Parathyroid adenoma (tissue), 2 donors: Measurements from ENCODE around the gene SETD2.

ENCODE experiments used
- H2AFZ ChIP-seq: fragments of 300-600 bp; sonication (generic); one replicate; pipeline ENCODE4 v1.7.0; 2017; ENCODE audit warnings: antibody characterized with exemption, mild to moderate bottlenecking
- H3K27ac ChIP-seq: fragments of 300-600 bp; sonication (generic); one replicate; pipeline ENCODE4 v1.7.0; 2017
- H3K27me3 ChIP-seq: fragments of 300-600 bp; sonication (generic); one replicate; pipeline ENCODE4 v1.7.0; 2017; ENCODE audit warnings: low read length; ENCODE audit not compliant: control insufficient read depth, insufficient read depth
- H3K36me3 ChIP-seq: fragments of 300-600 bp; sonication (generic); one replicate; pipeline ENCODE4 v1.7.0; 2017; ENCODE audit warnings: low read length; ENCODE audit not compliant: control insufficient read depth, insufficient read depth
- H3K4me1 ChIP-seq: fragments of 300-600 bp; sonication (generic); one replicate; pipeline ENCODE4 v1.7.0; 2017; ENCODE audit warnings: control low read depth
- H3K4me2 ChIP-seq: fragments of 300-600 bp; sonication (generic); one replicate; pipeline ENCODE4 v1.7.0; 2017; ENCODE audit warnings: low read length
- H3K4me3 ChIP-seq: fragments of 300-600 bp; sonication (generic); one replicate; pipeline ENCODE4 v1.7.0; 2017; ENCODE audit warnings: low read depth, low read length
- H3K79me2 ChIP-seq: fragments of 300-600 bp; sonication (generic); one replicate; pipeline ENCODE4 v1.7.0; 2017; ENCODE audit warnings: control low read depth
- H3K9ac ChIP-seq: fragments of 300-600 bp; sonication (generic); one replicate; pipeline ENCODE4 v1.7.0; 2017; ENCODE audit warnings: mild to moderate bottlenecking
- H3K9me3 ChIP-seq: fragments of 300-600 bp; sonication (generic); one replicate; pipeline ENCODE4 v1.7.0; 2017; ENCODE audit warnings: low read length; ENCODE audit not compliant: control insufficient read depth
- TF ChIP-seq, protein P1 (sequence below): fragments of 300-600 bp; sonication (generic); IDR thresholded peaks from one replicate; pipeline ENCODE4 v1.7.0; 2017; ENCODE audit warnings: antibody characterized with exemption, mild to moderate bottlenecking
- donor health status: primary hyperparathyroidism.

The SETD2 gene

DNA sequence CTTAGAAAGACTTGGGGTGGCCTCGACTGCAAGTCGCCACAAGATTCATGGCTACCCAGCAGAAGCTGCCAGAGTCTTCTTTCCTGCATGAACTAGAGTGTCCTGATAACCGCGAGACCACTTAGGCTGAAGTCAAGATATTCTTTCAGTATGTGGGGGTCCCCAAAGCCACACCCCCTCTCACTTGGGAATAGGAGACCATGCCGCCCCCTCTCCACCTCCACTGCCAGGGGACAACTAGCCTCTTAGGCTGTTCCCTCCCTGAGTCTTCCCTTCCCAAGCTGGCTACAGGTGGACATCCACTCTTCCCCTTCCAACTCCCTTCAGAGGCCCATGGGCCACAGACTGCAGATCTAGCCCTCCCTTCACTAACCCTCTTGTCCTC is 186.1 kb downstream of the SETD2 start:
- H3K27me3 ChIP-seq: no peaks in the 10 kb centered on the region
- H3K4me3 ChIP-seq: no peak overlapping the region
- peak overlapping the region; percentile 9 for H3K27ac ChIP-seq
- no peaks in the 10 kb centered on the region for H3K9me3 ChIP-seq
- H3K9ac ChIP-seq: no peak overlapping the region
- TF ChIP-seq, protein P1, sequence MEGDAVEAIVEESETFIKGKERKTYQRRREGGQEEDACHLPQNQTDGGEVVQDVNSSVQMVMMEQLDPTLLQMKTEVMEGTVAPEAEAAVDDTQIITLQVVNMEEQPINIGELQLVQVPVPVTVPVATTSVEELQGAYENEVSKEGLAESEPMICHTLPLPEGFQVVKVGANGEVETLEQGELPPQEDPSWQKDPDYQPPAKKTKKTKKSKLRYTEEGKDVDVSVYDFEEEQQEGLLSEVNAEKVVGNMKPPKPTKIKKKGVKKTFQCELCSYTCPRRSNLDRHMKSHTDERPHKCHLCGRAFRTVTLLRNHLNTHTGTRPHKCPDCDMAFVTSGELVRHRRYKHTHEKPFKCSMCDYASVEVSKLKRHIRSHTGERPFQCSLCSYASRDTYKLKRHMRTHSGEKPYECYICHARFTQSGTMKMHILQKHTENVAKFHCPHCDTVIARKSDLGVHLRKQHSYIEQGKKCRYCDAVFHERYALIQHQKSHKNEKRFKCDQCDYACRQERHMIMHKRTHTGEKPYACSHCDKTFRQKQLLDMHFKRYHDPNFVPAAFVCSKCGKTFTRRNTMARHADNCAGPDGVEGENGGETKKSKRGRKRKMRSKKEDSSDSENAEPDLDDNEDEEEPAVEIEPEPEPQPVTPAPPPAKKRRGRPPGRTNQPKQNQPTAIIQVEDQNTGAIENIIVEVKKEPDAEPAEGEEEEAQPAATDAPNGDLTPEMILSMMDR: no peak
- peaks cover 28% of the 10 kb centered on the region for H3K79me2 ChIP-seq
- H3K4me2 ChIP-seq: no peak overlapping the region
- no peaks in the 10 kb centered on the region for H3K36me3 ChIP-seq
- H3K4me1 ChIP-seq: peaks cover 18% of the 10 kb centered on the region
- no peak overlapping the region for H2AFZ ChIP-seq

DNA sequence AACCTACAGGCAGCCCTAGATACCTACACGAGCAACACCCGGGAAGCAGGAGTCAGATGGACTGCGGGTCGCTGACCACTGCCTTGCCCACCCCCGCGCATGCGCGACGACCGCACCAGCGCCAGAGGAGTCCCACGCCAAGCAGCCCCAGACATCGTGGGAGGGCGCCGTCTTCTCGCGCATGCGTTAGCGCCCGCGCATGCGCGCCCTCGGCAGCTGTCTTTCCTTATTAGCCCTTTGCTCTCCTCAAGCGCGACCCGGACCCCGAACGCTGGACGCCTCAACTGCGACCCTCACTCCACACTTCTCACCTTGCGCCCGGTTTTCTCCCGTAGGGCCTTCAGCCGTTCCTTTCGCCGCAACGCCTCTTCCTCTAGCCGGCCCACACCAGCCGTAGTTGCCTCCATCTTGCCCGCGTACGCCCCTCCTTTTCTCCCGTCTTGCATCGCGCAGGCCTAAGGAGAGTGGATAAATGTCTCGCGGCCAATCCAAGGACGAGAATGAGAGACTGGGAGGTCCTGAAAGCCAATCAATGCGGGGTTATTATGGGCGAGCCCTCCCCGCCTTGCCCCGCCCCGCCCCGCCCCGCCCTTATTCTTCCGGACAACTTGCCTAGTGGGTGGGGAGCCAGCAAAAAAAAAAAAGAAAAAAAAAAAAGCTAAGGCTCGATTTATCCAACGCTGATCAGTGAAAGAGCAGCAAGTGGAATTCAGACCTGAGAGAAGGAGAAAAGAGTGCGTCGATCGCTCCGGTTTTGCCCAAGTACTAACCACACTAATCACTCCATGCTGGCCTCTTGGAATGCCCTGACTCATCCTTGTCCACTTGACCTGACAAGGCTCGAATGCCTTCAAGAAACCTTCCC is 187.4 kb downstream of the SETD2 start, which contains the start of gene CCDC12:
Gene CCDC12, minus strand, starts transcription at position 420 of the 865 bp plus-strand sequence. Its CDS starts 13 bp downstream, at position 407.
- TF ChIP-seq, protein P1: no peak
- Histone ChIP-seq H2AFZ (peak within 1 kb of the TSS; percentile 94), H3K27ac (peak within 1 kb of the TSS; percentile 96), H3K36me3 (no peaks in the 10 kb centered on the region), H3K9ac (peak within 1 kb of the TSS; percentile 86), H3K4me1 (peaks cover 16% of the 10 kb centered on the region), H3K4me2 (peak within 1 kb of the TSS; percentile 93), H3K27me3 (no peaks in the 10 kb centered on the region), H3K9me3 (no peaks in the 10 kb centered on the region), H3K79me2 (peaks cover 39% of the 10 kb centered on the region), H3K4me3 (peak within 1 kb of the TSS; percentile 100)

DNA sequence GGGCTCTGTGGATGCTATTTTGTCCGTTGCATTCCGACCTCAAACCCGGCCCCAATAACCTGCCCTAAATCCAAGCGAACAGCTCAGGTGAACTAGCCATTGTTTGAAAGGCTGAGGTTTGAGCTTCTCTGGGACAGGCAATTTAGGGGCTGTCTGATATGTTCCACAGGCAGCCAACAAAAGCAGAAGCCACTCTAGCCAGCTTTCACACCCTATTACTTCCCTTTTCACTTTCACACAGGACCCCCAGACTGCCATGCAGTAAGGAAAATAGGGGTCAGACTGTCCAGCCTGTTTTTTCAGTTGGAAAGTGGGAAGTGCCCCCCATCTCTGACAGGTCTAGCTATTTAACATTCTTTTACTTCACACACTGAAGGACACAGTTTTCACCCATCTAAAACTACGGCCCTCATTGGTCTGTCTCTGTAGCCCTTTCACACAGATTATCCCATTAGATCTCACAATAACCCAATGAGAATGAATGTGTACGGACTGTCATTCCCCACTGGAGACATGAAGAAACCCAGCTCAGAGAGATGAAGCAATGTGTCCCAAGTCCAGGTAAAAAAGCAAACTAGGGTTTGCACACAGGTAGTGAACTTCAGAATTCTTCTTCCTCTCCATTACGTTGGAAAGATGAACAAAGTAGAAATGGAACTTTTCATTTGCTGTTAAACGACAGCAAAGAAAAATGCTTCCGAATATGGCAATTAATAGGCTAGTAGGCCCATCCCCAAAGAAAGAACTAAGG is 189.3 kb downstream of the SETD2 start:
- Histone ChIP-seq H3K79me2 (peaks cover 55% of the 10 kb centered on the region), H3K9ac (no peak overlapping the region), H3K4me3 (no peak overlapping the region), H3K4me2 (no peak overlapping the region), H3K4me1 (peaks cover 28% of the 10 kb centered on the region), H3K9me3 (no peaks in the 10 kb centered on the region), H2AFZ (no peak overlapping the region), H3K27me3 (no peaks in the 10 kb centered on the region), H3K36me3 (no peaks in the 10 kb centered on the region), H3K27ac (no peak overlapping the region)
- TF ChIP-seq, protein P1: no peak

DNA sequence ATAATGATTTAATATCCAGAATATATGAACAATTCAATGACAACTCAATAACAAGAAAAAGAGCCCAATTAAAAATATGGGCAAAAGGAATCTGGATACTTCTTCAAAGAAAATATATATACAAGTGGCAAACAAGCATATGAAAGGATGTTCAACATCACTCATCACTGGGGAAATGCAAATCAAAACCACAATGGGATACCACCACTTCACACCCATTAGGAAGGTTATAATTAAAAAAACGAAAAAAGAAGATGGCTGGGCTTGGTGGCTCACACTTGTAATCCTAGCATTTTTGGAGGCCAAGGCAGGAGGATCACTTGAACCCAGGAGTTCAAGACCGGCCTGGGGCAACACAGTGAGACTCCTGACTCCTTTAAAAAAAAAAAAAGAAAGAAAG is 191.5 kb downstream of the SETD2 start:
- Histone ChIP-seq H3K79me2 (peaks cover 73% of the 10 kb centered on the region), H3K27ac (no peak overlapping the region), H3K27me3 (no peaks in the 10 kb centered on the region), H3K9ac (no peak overlapping the region), H2AFZ (no peak overlapping the region), H3K36me3 (no peaks in the 10 kb centered on the region), H3K4me1 (peaks cover 23% of the 10 kb centered on the region), H3K9me3 (no peaks in the 10 kb centered on the region), H3K4me3 (no peak overlapping the region), H3K4me2 (no peak overlapping the region)
- TF ChIP-seq, protein P1: no peak
